ENCODE data around the gene SLC35F1.

- no peak for TF ChIP-seq PATZ1 (CRISPR knock-in tag; IDR thresholded peaks at IDR 0.05; ENCODE audit: borderline replicate concordance)
- TF ChIP-seq CSDC2 (CRISPR knock-in tag; IDR thresholded peaks at IDR 0.05), result no peak
- no peak for TF ChIP-seq TCF4 (CRISPR knock-in tag; IDR thresholded peaks at IDR 0.05; ENCODE audit: borderline replicate concordance)
- TF ChIP-seq ZNF8 (CRISPR knock-in tag; IDR thresholded peaks at IDR 0.05), result no peak
- no peak for TF ChIP-seq PPARA (CRISPR knock-in tag; IDR thresholded peaks at IDR 0.05; ENCODE audit: borderline replicate concordance)
- TF ChIP-seq, protein P1, sequence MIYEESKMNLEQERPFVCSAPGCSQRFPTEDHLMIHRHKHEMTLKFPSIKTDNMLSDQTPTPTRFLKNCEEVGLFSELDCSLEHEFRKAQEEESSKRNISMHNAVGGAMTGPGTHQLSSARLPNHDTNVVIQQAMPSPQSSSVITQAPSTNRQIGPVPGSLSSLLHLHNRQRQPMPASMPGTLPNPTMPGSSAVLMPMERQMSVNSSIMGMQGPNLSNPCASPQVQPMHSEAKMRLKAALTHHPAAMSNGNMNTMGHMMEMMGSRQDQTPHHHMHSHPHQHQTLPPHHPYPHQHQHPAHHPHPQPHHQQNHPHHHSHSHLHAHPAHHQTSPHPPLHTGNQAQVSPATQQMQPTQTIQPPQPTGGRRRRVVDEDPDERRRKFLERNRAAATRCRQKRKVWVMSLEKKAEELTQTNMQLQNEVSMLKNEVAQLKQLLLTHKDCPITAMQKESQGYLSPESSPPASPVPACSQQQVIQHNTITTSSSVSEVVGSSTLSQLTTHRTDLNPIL (CRISPR knock-in tag; IDR thresholded peaks at IDR 0.05; ENCODE audit: low read depth), result no peak
- TF ChIP-seq, protein P2, sequence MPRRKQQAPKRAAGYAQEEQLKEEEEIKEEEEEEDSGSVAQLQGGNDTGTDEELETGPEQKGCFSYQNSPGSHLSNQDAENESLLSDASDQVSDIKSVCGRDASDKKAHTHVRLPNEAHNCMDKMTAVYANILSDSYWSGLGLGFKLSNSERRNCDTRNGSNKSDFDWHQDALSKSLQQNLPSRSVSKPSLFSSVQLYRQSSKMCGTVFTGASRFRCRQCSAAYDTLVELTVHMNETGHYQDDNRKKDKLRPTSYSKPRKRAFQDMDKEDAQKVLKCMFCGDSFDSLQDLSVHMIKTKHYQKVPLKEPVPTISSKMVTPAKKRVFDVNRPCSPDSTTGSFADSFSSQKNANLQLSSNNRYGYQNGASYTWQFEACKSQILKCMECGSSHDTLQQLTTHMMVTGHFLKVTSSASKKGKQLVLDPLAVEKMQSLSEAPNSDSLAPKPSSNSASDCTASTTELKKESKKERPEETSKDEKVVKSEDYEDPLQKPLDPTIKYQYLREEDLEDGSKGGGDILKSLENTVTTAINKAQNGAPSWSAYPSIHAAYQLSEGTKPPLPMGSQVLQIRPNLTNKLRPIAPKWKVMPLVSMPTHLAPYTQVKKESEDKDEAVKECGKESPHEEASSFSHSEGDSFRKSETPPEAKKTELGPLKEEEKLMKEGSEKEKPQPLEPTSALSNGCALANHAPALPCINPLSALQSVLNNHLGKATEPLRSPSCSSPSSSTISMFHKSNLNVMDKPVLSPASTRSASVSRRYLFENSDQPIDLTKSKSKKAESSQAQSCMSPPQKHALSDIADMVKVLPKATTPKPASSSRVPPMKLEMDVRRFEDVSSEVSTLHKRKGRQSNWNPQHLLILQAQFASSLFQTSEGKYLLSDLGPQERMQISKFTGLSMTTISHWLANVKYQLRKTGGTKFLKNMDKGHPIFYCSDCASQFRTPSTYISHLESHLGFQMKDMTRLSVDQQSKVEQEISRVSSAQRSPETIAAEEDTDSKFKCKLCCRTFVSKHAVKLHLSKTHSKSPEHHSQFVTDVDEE (CRISPR knock-in tag; IDR thresholded peaks at IDR 0.05), result no peak
Measured at GRCh38 chr6:117915846-117916245, 8.8 kb downstream of the SLC35F1 start.
